GM18505 (cell line): ENCODE measurements around the gene PSMC2.

Experiments used
- ATAC-seq: cut with Tn5 transposase; IDR thresholded peaks from one replicate; pipeline ENCODE4 v1.9.1; 2021; ENCODE audit not compliant: unreplicated experiment
- POLR2A ChIP-seq: IDR thresholded peaks from 4 replicates; pipeline ENCODE4 v1.6.1; 2011; ENCODE audit warnings: borderline replicate concordance; ENCODE audit not compliant: insufficient read depth, insufficient read length; ENCODE audit errors: extremely low read depth

The PSMC2 gene

GRCh38 chr7:103343758-103344452 lies 3.5 kb upstream of the PSMC2 start:
- peak; percentile 6 for ATAC-seq
- no peak for TF ChIP-seq POLR2A

GRCh38 chr7:103344453-103345149 lies 2.8 kb upstream of the PSMC2 start, which contains the start of gene DNAJC2:
TSS of gene DNAJC2 (minus strand) at chr7:103344767. CDS start at chr7:103344622, 145 bp downstream.
- peak; percentile 72 for ATAC-seq
- peak; percentile 85 for TF ChIP-seq POLR2A

GRCh38 chr7:103346396-103346795 lies 1.0 kb upstream of the PSMC2 start:
- no peak for ATAC-seq
- no peak for TF ChIP-seq POLR2A

DNA sequence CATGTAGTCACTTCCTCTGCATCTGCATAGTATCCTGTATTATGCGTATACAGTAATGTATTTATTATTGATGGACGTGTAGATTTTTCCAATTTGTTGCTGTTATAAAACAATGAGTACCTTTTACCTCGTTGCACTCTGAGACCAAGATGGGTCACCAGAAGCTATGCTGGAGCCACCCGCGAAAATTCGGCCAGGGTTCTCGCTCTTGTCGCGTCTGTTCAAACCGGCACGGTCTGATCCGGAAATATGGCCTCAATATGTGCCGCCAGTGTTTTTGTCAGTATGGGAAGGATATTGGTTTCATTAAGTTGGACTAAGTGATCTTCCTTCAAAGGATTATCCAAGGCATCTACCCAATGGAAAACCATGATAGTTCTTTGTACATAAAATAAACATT lies 1.0 kb downstream of the PSMC2 start:
- TF ChIP-seq POLR2A, result no peak
- no peak for ATAC-seq

- TF ChIP-seq POLR2A, result no peak
- ATAC-seq, result no peak
Measured at GRCh38 chr7:103348959-103349358, 1.5 kb downstream of the PSMC2 start.

DNA sequence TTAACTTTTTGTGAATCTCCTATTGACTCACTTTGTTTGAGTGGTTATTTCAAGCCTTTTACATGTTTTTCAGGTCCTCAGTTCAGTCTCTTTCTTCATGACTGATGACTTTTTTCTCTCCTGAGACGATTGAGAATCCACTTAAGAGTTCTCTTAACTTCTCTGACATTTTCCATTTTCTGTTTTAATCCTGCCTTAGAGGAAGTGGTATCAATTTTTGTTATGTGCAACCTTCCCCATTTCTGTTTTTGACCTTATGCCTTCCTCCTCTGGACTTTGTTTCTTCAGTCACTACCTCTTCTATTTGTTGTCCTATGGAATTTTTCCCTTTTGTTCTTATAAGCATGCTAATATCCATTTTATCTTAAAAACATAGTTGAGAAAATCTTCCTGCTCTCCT lies 2.4 kb downstream of the PSMC2 start:
- TF ChIP-seq POLR2A, result no peak
- no peak for ATAC-seq

DNA sequence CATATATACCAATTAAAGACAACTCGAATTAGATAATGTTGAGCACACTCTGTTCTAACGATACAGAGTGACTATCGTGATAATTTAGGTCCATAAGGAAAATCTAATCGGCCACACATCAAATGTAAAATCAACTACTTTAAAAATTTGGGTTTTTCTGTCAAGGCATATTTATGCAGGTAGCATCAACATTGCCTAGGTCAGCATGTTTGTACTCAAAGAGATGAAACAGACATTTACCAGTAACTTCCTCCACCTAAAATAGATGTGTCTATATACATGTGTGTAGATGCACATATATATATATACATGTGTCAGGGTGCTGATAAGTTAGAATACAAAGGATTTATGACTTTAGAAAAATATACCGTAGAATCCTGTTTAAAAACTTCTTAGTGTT lies 22.0 kb downstream of the PSMC2 start:
- ATAC-seq, result no peak
- TF ChIP-seq POLR2A, result no peak

- no peak for ATAC-seq
- no peak for TF ChIP-seq POLR2A
Measured at GRCh38 chr7:103373866-103374643, 26.6 kb downstream of the PSMC2 start.

DNA sequence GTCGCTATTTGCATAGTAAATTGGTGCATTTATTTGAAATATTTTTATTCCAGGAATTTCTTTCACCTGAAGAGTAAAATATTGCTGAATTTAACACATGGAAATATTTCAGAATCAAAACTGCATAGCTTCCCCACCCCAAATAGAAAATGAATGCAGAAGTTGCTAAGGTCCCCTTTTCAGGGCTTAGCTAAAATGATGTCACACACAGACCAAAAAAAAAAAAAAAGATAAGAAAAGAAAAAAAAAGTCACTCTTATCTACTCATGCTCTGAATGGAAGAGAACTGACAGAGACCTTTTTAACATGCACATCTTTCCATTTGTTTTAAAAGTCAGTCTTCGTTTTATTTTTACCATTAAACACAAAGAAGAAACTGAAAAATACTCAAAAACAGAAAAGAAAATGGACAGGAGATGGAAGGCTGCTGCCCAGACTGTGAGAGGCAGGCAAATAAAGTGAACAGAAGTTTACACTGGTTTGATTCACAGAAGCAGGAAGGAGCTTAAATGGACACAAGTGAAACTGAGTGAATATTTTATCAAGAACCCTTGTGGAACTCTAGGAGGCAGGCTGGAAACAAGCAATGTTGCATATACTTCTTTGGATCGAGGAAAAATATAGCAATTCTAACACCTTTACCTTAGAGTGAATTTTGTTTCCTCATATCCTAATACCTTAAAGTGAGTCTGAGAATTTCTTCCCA lies 32.0 kb downstream of the PSMC2 start:
- ATAC-seq, result no peak
- no peak for TF ChIP-seq POLR2A

- ATAC-seq, result no peak
- no peak for TF ChIP-seq POLR2A
Measured at GRCh38 chr7:103380395-103381191, 33.1 kb downstream of the PSMC2 start.

- TF ChIP-seq POLR2A, result no peak
- no peak for ATAC-seq
Measured at GRCh38 chr7:103381280-103382031, 34.0 kb downstream of the PSMC2 start.

DNA sequence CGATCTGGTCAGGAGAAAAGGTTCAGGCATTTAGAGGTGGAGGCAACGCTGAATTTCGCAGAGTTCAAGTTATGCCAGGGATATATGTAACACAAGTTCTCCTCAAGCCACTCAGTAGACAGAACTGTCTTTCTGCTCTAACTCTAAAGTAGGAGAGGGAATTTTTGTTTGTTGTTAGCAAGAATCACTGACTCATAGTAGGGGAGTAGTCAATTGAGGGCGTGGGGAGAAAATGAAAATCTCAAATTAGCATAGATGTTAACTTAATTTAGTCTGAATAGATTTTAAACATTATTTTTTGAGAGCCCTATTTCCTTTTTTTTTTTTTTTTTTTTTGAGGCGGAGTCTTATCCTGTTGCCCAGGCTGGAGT lies 34.6 kb downstream of the PSMC2 start:
- TF ChIP-seq POLR2A, result no peak
- no peak for ATAC-seq
